B cell (primary cell): ENCODE data around the gene VPS13D. TPM values are rescaled to one million over a fixed set of nuclear protein-coding genes. Genes with fewer than 3 reads are reported as not detected.

Experiments
- ATAC-seq: fragments of 200-7000 bp; cut with Tn5 transposase; one replicate; pipeline ENCODE4 v1.10.0; 2021; ENCODE audit warnings: low read depth, mild to moderate bottlenecking, moderate number of reproducible peaks, moderate library complexity
- CTCF ChIA-PET: fragments of 350-600 bp; sonication (Branson Sonifier 250); formaldehyde crosslinking; loops from one replicate; lab custom pipeline; 2021; ENCODE audit warnings: antibody characterized with exemption, inconsistent platforms; lab: Charles Lee
- POLR2A ChIA-PET: fragments of 350-600 bp; sonication (Branson Sonifier 250); formaldehyde crosslinking; loops from one replicate; lab custom pipeline; 2021; ENCODE audit warnings: antibody characterized with exemption; lab: Charles Lee
- DNase-seq: peaks from one replicate; pipeline ENCODE4 v3.0.0; 2013
- H2AFZ ChIP-seq: 2 replicates; pipeline ENCODE4 v1.6.1; 2012; ENCODE audit warnings: mild to moderate bottlenecking, low read depth, low read length; ENCODE audit not compliant: insufficient read depth, poor library complexity, severe bottlenecking
- H3K27ac ChIP-seq, 2 donors: 1 replicate in 1 of 2; 2 replicates in 1 of 2; pipeline ENCODE4 v1.5.1; 2012 to 2013; ENCODE audit warnings: low read length in 2 of 2, mild to moderate bottlenecking in 2 of 2, moderate library complexity in 1 of 2
- H3K27me3 ChIP-seq, 4 experiments: fragments of 200-600 bp in 1 of 4; sonication (generic) in 1 of 4; replicated peaks in 1 of 4; 1 replicate in 2 of 4; 2 replicates in 2 of 4; pipeline versions ENCODE4 v1.6.1 to v1.7.0; 2013 to 2016; ENCODE audit warnings: low read length in 3 of 4, mild to moderate bottlenecking in 2 of 4, mixed read lengths in 1 of 4, moderate library complexity in 1 of 4; ENCODE audit not compliant: insufficient read depth in 4 of 4, control insufficient read depth in 3 of 4; ENCODE audit errors: control extremely low read depth in 1 of 4
- H3K36me3 ChIP-seq, 2 experiments: replicated peaks in 1 of 2; 1 replicate in 1 of 2; 2 replicates in 1 of 2; pipeline versions ENCODE4 v1.6.1 to v1.7.1; 2013; ENCODE audit warnings: low read length in 1 of 2; ENCODE audit not compliant: insufficient read depth in 2 of 2, control insufficient read depth in 1 of 2; ENCODE audit errors: control extremely low read depth in 1 of 2, extremely low read depth in 1 of 2
- H3K4me1 ChIP-seq, 2 donors: fragments of 200-600 bp in 1 of 2; sonication (generic) in 1 of 2; 1 replicate in 1 of 2; 2 replicates in 1 of 2; pipeline versions ENCODE4 v1.5.1 to v1.6.1; 2013 to 2017; ENCODE audit warnings: low read length in 2 of 2; ENCODE audit not compliant: control insufficient read depth in 2 of 2, insufficient read depth in 2 of 2
- H3K4me2 ChIP-seq: replicated peaks from 2 replicates; pipeline ENCODE3; 2012; ENCODE audit warnings: mild to moderate bottlenecking, low read depth, low read length; ENCODE audit not compliant: poor library complexity, severe bottlenecking
- H3K4me3 ChIP-seq, 5 experiments: fragments of 200-600 bp in 1 of 5; sonication (generic) in 1 of 5; 1 replicate in 3 of 5; 2 replicates in 2 of 5; pipeline versions ENCODE4 v1.5.1 to v1.7.0; 2011 to 2016; ENCODE audit warnings: low read length in 4 of 5, mild to moderate bottlenecking in 4 of 5, low read depth in 2 of 5, control low read depth in 1 of 5, moderate library complexity in 1 of 5; ENCODE audit not compliant: insufficient read depth in 1 of 5; ENCODE audit errors: control extremely low read depth in 1 of 5, extremely low read depth in 1 of 5
- H3K79me2 ChIP-seq: fragments of 200-600 bp; sonication (generic); one replicate; pipeline ENCODE4 v1.6.0; 2016; ENCODE audit warnings: low read length; ENCODE audit not compliant: control insufficient read depth, insufficient read depth
- H3K9ac ChIP-seq: fragments of 200-600 bp; sonication (generic); 2 replicates; pipeline ENCODE4 v1.6.1; 2017; ENCODE audit warnings: mild to moderate bottlenecking, low read length, moderate library complexity
- H3K9me3 ChIP-seq, 3 donors: one replicate each; pipeline versions ENCODE4 v1.6.1 to v1.7.1; 2013; ENCODE audit warnings: low read length in 2 of 3; ENCODE audit not compliant: control insufficient read depth in 2 of 3, insufficient read depth in 1 of 3; ENCODE audit errors: control extremely low read depth in 1 of 3
- H4K20me1 ChIP-seq: 2 replicates; pipeline ENCODE4 v1.6.0; 2012; ENCODE audit warnings: mild to moderate bottlenecking, low read length; ENCODE audit not compliant: insufficient read depth, control insufficient read depth, poor library complexity, severe bottlenecking
- H3K27ac Mint-ChIP-seq: one replicate; pipeline ENCODE4 v1.8.0; 2021; ENCODE audit warnings: mixed read lengths
- H3K27me3 Mint-ChIP-seq: one replicate; pipeline ENCODE4 v1.8.0; 2021; ENCODE audit warnings: mixed read lengths
- H3K4me1 Mint-ChIP-seq: one replicate; pipeline ENCODE4 v1.8.0; 2021; ENCODE audit warnings: mixed read lengths
- H3K4me3 Mint-ChIP-seq: one replicate; pipeline ENCODE4 v1.8.0; 2021; ENCODE audit warnings: mixed read lengths
- H3K9me3 Mint-ChIP-seq: one replicate; pipeline ENCODE4 v1.8.0; 2022; ENCODE audit warnings: mixed read lengths; ENCODE audit not compliant: insufficient read depth
- EZH2 ChIP-seq: IDR thresholded peaks from 2 replicates; pipeline ENCODE4 v1.6.1; 2012; ENCODE audit warnings: borderline replicate concordance, low read depth, mild to moderate bottlenecking, moderate library complexity, low read length; ENCODE audit not compliant: insufficient read depth, poor library complexity, severe bottlenecking
- WGBS: methylation state at CpG from one replicate; pipeline ENCODE4 v1.1.5; 2013; ENCODE audit warnings: missing lambda C conversion rate; ENCODE audit not compliant: insufficient coverage; 5-methylcytosine and 5-hydroxymethylcytosine counted together
- intact Hi-C: fragments of 100-400 bp; cut with micrococcal nuclease; formaldehyde crosslinking; loops from one replicate; pipeline ENCODE4 v1.10.0; 2022
- polyA plus RNA-seq: library from polyadenylated mRNA; depleted of rRNA; stranded (reverse); fragments of >200 nt; gene quantifications from 2 replicates; pipeline ENCODE4 v1.2.3, GENCODE V29; 2012
- total RNA-seq, 2 donors: library from RNA; stranded (reverse); fragments of 120-200 nt in 1 of 2; gene quantifications; 1 replicate in 1 of 2; 2 replicates in 1 of 2; pipeline versions ENCODE4 v1.2.3 to v1.2.4, GENCODE V29; 2013 to 2022
- TF ChIP-seq, protein P1 (sequence below): fragments of 200-600 bp; IDR thresholded peaks from one replicate; pipeline ENCODE4 v1.8.0; 2022; ENCODE audit warnings: antibody characterized with exemption, mild to moderate bottlenecking

VPS13D gene
- total and polyA plus RNA-seq, 2 donors (not counting 1 experiment from before 2014, with no cell fraction given) = 29.9 to 104 TPM

DNA sequence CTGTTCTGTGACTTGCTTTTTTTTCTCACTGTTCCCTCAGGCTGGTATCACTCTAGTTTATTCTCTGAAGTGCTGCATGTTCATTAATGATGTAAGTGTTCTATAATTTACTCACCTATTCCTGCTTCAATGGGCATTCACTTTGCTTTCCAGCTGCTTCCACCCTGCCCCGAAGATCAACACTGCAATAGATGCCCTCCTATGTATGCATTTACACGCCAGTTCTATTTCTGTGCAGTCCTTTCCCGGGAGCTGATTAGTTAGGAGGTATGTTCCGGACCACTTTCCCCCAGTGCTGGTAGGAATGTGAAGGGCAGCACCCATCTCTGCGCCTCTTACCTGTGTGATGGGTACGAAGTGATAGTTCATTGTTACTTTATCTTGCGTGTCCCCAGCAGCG is 284.8 kb downstream of the VPS13D start:
- ChIA-PET CTCF (no interaction called here), POLR2A (interaction anchor here (0.7 kb wide), 1 partner anchor 259 kb away, joined by 3 read pairs; no protein-coding TSS in a partner anchor)
- H2AFZ ChIP-seq = no peak overlapping the region
- no peaks in the 10 kb centered on the region for H3K79me2 ChIP-seq
- Mint-ChIP-seq H3K4me1 (peaks cover 10% of the 10 kb centered on the region), H3K27me3 (no peaks in the 10 kb centered on the region), H3K4me3 (no peak overlapping the region), H3K9me3 (no peaks in the 10 kb centered on the region), H3K27ac (no peak overlapping the region)
- no peaks in the 10 kb centered on the region for H3K9me3 ChIP-seq
- TF ChIP-seq EZH2 = no peak
- TF ChIP-seq, protein P1, sequence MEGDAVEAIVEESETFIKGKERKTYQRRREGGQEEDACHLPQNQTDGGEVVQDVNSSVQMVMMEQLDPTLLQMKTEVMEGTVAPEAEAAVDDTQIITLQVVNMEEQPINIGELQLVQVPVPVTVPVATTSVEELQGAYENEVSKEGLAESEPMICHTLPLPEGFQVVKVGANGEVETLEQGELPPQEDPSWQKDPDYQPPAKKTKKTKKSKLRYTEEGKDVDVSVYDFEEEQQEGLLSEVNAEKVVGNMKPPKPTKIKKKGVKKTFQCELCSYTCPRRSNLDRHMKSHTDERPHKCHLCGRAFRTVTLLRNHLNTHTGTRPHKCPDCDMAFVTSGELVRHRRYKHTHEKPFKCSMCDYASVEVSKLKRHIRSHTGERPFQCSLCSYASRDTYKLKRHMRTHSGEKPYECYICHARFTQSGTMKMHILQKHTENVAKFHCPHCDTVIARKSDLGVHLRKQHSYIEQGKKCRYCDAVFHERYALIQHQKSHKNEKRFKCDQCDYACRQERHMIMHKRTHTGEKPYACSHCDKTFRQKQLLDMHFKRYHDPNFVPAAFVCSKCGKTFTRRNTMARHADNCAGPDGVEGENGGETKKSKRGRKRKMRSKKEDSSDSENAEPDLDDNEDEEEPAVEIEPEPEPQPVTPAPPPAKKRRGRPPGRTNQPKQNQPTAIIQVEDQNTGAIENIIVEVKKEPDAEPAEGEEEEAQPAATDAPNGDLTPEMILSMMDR = no peak
- H3K4me3 ChIP-seq = no peak overlapping the region
- no peak overlapping the region for H3K4me2 ChIP-seq
- peaks cover 4 to 5% of the 10 kb centered on the region in 2 donors for H3K4me1 ChIP-seq
- H4K20me1 ChIP-seq = no peaks in the 10 kb centered on the region
- no peak for ATAC-seq
- no peak for DNase-seq
- WGBS = 100% methylated on average over 5 of the region's 8 CpGs
- no peak overlapping the region for H3K27ac ChIP-seq
- peaks cover 1 to 3% of the 10 kb centered on the region in 2 experiments for H3K36me3 ChIP-seq
- intact Hi-C loops = no loop called here
- H3K27me3 ChIP-seq = no peaks in the 10 kb centered on the region
- no peak overlapping the region for H3K9ac ChIP-seq

DNA sequence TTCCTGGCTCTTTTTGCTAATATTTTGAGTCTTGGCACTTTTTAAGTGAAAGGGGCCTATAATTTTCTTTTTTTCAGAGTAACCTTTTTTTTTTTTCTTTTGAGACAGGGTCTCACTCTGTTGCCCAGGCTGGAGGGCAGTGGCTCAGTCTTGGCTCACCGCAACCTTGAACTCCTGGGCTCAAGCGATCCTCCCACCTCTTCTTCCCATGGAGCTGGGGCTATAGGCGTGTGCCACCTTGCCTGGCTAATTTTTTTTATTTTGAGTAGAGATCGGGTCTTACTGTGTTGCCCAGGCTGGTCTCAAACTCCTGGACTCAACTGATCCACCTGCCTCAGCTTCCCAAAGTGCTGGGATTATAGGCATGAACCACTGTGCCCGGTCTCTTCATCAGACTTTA is 285.4 kb downstream of the VPS13D start:
- H3K36me3 ChIP-seq = peaks cover 1 to 3% of the 10 kb centered on the region in 2 experiments
- no peak overlapping the region for H3K4me3 ChIP-seq
- TF ChIP-seq EZH2 = no peak
- TF ChIP-seq, protein P1 = no peak
- H3K9me3 Mint-ChIP-seq = no peaks in the 10 kb centered on the region
- H3K79me2 ChIP-seq = no peaks in the 10 kb centered on the region
- H3K4me1 ChIP-seq = peaks cover 3 to 5% of the 10 kb centered on the region in 2 donors
- no peak overlapping the region for H3K27ac Mint-ChIP-seq
- H3K4me1 Mint-ChIP-seq = peaks cover 6% of the 10 kb centered on the region
- CTCF ChIA-PET = no interaction called here
- H3K4me2 ChIP-seq = no peak overlapping the region
- H4K20me1 ChIP-seq = no peaks in the 10 kb centered on the region
- ATAC-seq (no peak), DNase-seq (no peak)
- intact Hi-C loops = no loop called here
- no peaks in the 10 kb centered on the region for H3K9me3 ChIP-seq
- H3K4me3 Mint-ChIP-seq = no peak overlapping the region
- H3K9ac ChIP-seq = no peak overlapping the region
- H3K27me3 Mint-ChIP-seq = no peaks in the 10 kb centered on the region
- H2AFZ ChIP-seq = no peak overlapping the region
- POLR2A ChIA-PET = no interaction called here
- no peak overlapping the region for H3K27ac ChIP-seq
- H3K27me3 ChIP-seq = no peaks in the 10 kb centered on the region
- 94% methylated on average over 3 of the region's 5 CpGs for WGBS
